ENCODE data around the gene HOXD3. TPM values are rescaled to one million over a fixed set of nuclear protein-coding genes. Genes with fewer than 3 reads are reported as not detected.
A peak's percentile ranks its signal among the peaks of the same experiment; 100 is the strongest.

The HOXD3 gene
- total RNA-seq: not detected in 2 replicates
- not detected in 2 replicates for polyA plus RNA-seq
- not detected in 2 replicates for polyA plus RNA-seq (2012)
- not detected in 2 replicates for polyA minus RNA-seq (ENCODE audit: low replicate concordance)

DNA sequence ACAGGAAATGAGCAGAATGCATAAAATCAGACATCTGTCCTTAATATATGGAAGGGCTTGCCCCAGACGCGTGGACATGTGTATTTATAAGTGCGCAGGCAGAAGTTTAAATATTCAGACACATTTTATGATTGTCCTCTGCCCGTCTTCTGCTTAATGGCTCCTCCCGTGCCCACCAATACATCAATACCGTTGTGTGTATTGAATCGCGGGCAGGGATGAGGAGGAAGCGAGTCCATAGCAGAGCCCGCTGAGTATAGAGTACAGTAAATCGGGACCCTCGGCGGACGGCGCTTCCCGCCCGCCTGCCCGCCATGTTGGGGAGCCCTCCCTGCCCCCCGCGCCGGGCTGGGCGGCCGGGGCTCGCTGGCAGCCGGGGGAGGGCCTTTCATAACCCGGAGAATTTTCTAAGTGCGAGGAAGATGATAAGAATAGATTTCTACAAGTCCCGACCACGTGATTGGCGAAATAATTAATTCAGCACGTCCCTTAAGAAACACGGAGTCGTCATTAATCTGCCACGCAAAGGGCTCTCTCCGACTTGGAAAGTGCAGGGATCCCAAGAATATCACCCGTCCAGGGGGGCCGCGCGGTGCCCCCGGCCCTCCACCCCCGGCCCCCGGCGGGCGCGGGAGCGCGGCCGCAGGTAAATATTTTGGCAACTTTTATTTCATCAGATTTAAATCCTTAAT, at the start of gene HOXD3:
Gene HOXD3 (plus strand): TSS at position 501 of the 692 bp plus-strand sequence. CDS start 11,808 bp downstream, outside the sequence.
- Histone ChIP-seq H3K4me1 (ENCODE audit: control insufficient read depth, extremely low read depth, insufficient read depth, low read length) (no peaks in the 10 kb centered on the region), H3K27ac (ENCODE audit: insufficient read depth, low read length) (no peak within 1 kb of the TSS), H2AFZ (ENCODE audit: low read length) (no peak within 1 kb of the TSS), H3K9me3 (ENCODE audit: control insufficient read depth, insufficient read depth, low read depth, low read length) (no peaks in the 10 kb centered on the region), H3K4me3 (replicated peaks in 1 of 4; ENCODE audit: control extremely low read depth in 1 of 4, insufficient read depth in 1 of 4, low read depth in 3 of 4, low read length in 4 of 4) (no peak within 1 kb of the TSS), H3K9ac (ENCODE audit: insufficient read depth, low read length) (no peak within 1 kb of the TSS), H3K4me2 (ENCODE audit: extremely low read depth, insufficient read depth, low read length) (no peak within 1 kb of the TSS), H4K20me1 (ENCODE audit: control insufficient read depth, extremely low read depth, insufficient read depth, low read length) (no peaks in the 10 kb centered on the region), H3K79me2 (ENCODE audit: control insufficient read depth, insufficient read depth, low read length) (no peaks in the 10 kb centered on the region), H3K36me3 (ENCODE audit: control insufficient read depth, insufficient read depth, low read length) (no peaks in the 10 kb centered on the region), H3K27me3 (ENCODE audit: control insufficient read depth, insufficient read depth, low read length) (peaks cover 73% of the 10 kb centered on the region)
- peak; percentile 27 for TF ChIP-seq EZH2 (IDR thresholded peaks at IDR 0.05; ENCODE audit: low read length, missing control alignments)
- no peak for TF ChIP-seq CTCF (conservative IDR thresholded peaks at IDR 0.05 in 1 of 2, IDR thresholded peaks at IDR 0.05 in 1 of 2; ENCODE audit: low read depth in 1 of 2, low read length in 2 of 2)
- DNase-seq (ENCODE audit: low read depth in 2 of 2): peak in 1 of 2 donors; percentile 69

DNA sequence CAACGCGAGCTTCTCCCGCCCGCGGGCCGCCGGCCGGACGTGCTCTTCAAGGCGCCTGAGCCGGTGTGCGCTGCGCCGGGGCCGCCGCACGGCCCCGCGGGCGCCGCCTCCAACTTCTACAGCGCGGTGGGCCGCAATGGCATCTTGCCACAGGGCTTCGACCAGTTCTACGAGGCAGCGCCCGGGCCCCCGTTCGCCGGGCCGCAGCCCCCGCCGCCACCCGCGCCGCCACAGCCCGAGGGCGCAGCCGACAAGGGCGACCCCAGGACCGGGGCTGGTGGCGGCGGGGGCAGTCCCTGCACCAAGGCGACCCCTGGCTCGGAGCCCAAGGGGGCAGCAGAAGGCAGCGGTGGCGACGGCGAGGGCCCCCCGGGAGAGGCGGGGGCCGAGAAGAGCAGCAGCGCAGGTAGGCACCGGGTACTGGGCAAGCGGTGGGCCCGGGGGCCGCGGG, 49.4 kb upstream of the HOXD3 start:
- H3K4me1 ChIP-seq (ENCODE audit: control insufficient read depth, extremely low read depth, insufficient read depth, low read length): no peaks in the 10 kb centered on the region
- no peak overlapping the region for H3K4me2 ChIP-seq (ENCODE audit: extremely low read depth, insufficient read depth, low read length)
- H3K27ac ChIP-seq (ENCODE audit: insufficient read depth, low read length): no peak overlapping the region
- TF ChIP-seq CTCF (conservative IDR thresholded peaks at IDR 0.05 in 1 of 2, IDR thresholded peaks at IDR 0.05 in 1 of 2; ENCODE audit: low read depth in 1 of 2, low read length in 2 of 2) (no peak), EZH2 (IDR thresholded peaks at IDR 0.05; ENCODE audit: low read length, missing control alignments) (no peak)
- no peaks in the 10 kb centered on the region for H3K36me3 ChIP-seq (ENCODE audit: control insufficient read depth, insufficient read depth, low read length)
- no peaks in the 10 kb centered on the region for H3K79me2 ChIP-seq (ENCODE audit: control insufficient read depth, insufficient read depth, low read length)
- no peak overlapping the region for H3K9ac ChIP-seq (ENCODE audit: insufficient read depth, low read length)
- H3K27me3 ChIP-seq (ENCODE audit: control insufficient read depth, insufficient read depth, low read length): peaks cover 77% of the 10 kb centered on the region
- H3K4me3 ChIP-seq (replicated peaks in 1 of 4; ENCODE audit: control extremely low read depth in 1 of 4, insufficient read depth in 1 of 4, low read depth in 3 of 4, low read length in 4 of 4): no peak overlapping the region
- DNase-seq (ENCODE audit: low read depth in 2 of 2): no peak
- H4K20me1 ChIP-seq (ENCODE audit: control insufficient read depth, extremely low read depth, insufficient read depth, low read length): no peaks in the 10 kb centered on the region
- H2AFZ ChIP-seq (ENCODE audit: low read length): no peak overlapping the region
- no peaks in the 10 kb centered on the region for H3K9me3 ChIP-seq (ENCODE audit: control insufficient read depth, insufficient read depth, low read depth, low read length)

DNA sequence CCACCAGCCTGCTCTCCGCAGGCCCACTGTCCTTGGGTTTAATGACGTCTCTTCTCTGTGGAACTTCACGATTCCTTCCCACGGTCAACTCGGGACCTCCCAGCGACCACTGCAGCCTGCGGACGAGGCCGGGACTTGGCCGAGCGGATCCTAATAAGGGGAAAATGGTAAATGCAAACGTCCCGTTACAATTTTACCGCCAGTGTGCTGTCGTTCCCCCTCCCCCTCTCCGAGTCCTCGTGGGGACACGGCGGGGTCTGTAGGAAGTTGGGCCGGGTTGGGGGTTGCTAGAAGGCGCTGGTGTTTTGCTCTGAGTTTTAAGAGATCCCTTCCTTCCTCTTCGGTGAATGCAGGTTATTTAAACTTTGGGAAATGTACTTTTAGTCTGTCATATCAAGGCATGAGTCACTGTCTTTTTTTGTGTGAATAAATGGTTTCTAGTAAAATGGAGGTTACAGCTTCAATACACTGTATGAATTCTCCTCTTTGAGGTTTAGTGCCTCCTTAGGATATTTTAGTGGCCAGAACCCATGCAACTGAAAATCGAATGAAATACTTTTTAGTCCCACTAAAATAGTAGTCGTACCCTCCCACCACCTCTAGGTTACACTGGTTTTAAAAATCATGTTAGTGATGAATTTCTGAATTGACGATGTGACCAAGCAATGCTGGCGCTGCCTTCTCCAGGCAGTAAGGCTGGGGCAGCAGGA, 47.8 kb upstream of the HOXD3 start:
- Histone ChIP-seq H2AFZ (ENCODE audit: low read length) (no peak overlapping the region), H3K9me3 (ENCODE audit: control insufficient read depth, insufficient read depth, low read depth, low read length) (no peaks in the 10 kb centered on the region), H4K20me1 (ENCODE audit: control insufficient read depth, extremely low read depth, insufficient read depth, low read length) (no peaks in the 10 kb centered on the region), H3K27ac (ENCODE audit: insufficient read depth, low read length) (no peak overlapping the region), H3K4me2 (ENCODE audit: extremely low read depth, insufficient read depth, low read length) (no peak overlapping the region), H3K36me3 (ENCODE audit: control insufficient read depth, insufficient read depth, low read length) (no peaks in the 10 kb centered on the region), H3K27me3 (ENCODE audit: control insufficient read depth, insufficient read depth, low read length) (peaks cover 75% of the 10 kb centered on the region), H3K4me1 (ENCODE audit: control insufficient read depth, extremely low read depth, insufficient read depth, low read length) (no peaks in the 10 kb centered on the region), H3K4me3 (replicated peaks in 1 of 4; ENCODE audit: control extremely low read depth in 1 of 4, insufficient read depth in 1 of 4, low read depth in 3 of 4, low read length in 4 of 4) (no peak overlapping the region), H3K79me2 (ENCODE audit: control insufficient read depth, insufficient read depth, low read length) (no peaks in the 10 kb centered on the region), H3K9ac (ENCODE audit: insufficient read depth, low read length) (no peak overlapping the region)
- TF ChIP-seq EZH2 (IDR thresholded peaks at IDR 0.05; ENCODE audit: low read length, missing control alignments) (peak; percentile 72), CTCF (conservative IDR thresholded peaks at IDR 0.05 in 1 of 2, IDR thresholded peaks at IDR 0.05 in 1 of 2; ENCODE audit: low read depth in 1 of 2, low read length in 2 of 2) (no peak)
- DNase-seq (ENCODE audit: low read depth in 2 of 2): no peak

Measured in fibroblast of lung (primary cell).